PC-9 (cell line): ENCODE data around the gene INPP5A. TPM values are rescaled to one million over a fixed set of nuclear protein-coding genes. Genes with fewer than 3 reads are reported as not detected.

ENCODE experiments used
- BruUV-seq: library from RNA; stranded (reverse); fragments of 400-500 nt; replicated peaks from 2 replicates; lab custom pipeline; 2021; lab: Mats Ljungman, UMichigan
- CTCF ChIA-PET: fragments of 300-600 bp; sonication (Branson Sonifier 250); formaldehyde crosslinking; loops from one replicate; lab custom pipeline; 2022; ENCODE audit warnings: antibody characterized with exemption; lab: Charles Lee
- POLR2A ChIA-PET: fragments of 300-600 bp; sonication (Branson Sonifier 250); formaldehyde crosslinking; loops from one replicate; lab custom pipeline; 2022; ENCODE audit warnings: antibody characterized with exemption; ENCODE audit not compliant: unreplicated experiment; lab: Charles Lee
- DNase-seq, 2 experiments: peaks; one replicate each; pipeline versions ENCODE4 v3.0.0 to v3.0.0-alpha.2; 2015 to 2022; ENCODE audit warnings: mixed read lengths in 1 of 2
- H2AFZ ChIP-seq: fragments of 200-600 bp; sonication (generic); 2 replicates; pipeline ENCODE4 v1.8.1; 2017; ENCODE audit warnings: antibody characterized with exemption
- H3F3A ChIP-seq: fragments of 200-600 bp; sonication (generic); 2 replicates; pipeline ENCODE4 v1.8.1; 2017; ENCODE audit warnings: antibody characterized with exemption, mild to moderate bottlenecking, low read depth; ENCODE audit not compliant: insufficient read depth
- H3K27ac ChIP-seq: fragments of 200-600 bp; sonication (generic); 2 replicates; pipeline ENCODE4 v1.6.1; 2016; ENCODE audit warnings: mixed run types
- H3K27me3 ChIP-seq: fragments of 200-600 bp; sonication (generic); 2 replicates; pipeline ENCODE4 v1.6.1; 2016; ENCODE audit warnings: low read depth, mixed run types; ENCODE audit not compliant: insufficient read depth
- H3K36me3 ChIP-seq: fragments of 200-600 bp; sonication (generic); 2 replicates; pipeline ENCODE4 v1.6.1; 2016; ENCODE audit warnings: low read depth, mixed run types
- H3K4me1 ChIP-seq: fragments of 200-600 bp; sonication (generic); replicated peaks from 2 replicates; pipeline ENCODE4 v1.6.1; 2016; ENCODE audit warnings: mixed run types; ENCODE audit not compliant: insufficient read depth
- H3K4me2 ChIP-seq: fragments of 200-600 bp; sonication (generic); 2 replicates; pipeline ENCODE4 v1.6.1; 2017; ENCODE audit warnings: mixed run types
- H3K4me3 ChIP-seq: fragments of 200-600 bp; sonication (generic); 2 replicates; pipeline ENCODE4 v1.6.1; 2016; ENCODE audit warnings: mixed run types
- H3K79me2 ChIP-seq: fragments of 200-600 bp; sonication (generic); 2 replicates; pipeline ENCODE4 v1.6.1; 2017; ENCODE audit warnings: low read depth, mixed run types
- H3K9me2 ChIP-seq: fragments of 200-600 bp; sonication (generic); 2 replicates; pipeline ENCODE4 v1.8.1; 2017; ENCODE audit warnings: mild to moderate bottlenecking; ENCODE audit not compliant: insufficient read depth
- H3K9me3 ChIP-seq: fragments of 200-600 bp; sonication (generic); 2 replicates; pipeline ENCODE4 v1.8.1; 2016; ENCODE audit warnings: low read depth; ENCODE audit not compliant: insufficient read depth
- H4K20me1 ChIP-seq: fragments of 200-600 bp; sonication (generic); 2 replicates; pipeline ENCODE4 v1.8.1; 2017; ENCODE audit not compliant: insufficient read depth
- CTCF ChIP-seq: fragments of 200-600 bp; sonication (generic); conservative IDR thresholded peaks from 2 replicates; pipeline ENCODE4 v1.6.1; 2017; ENCODE audit warnings: mixed run types, antibody characterized with exemption, mild to moderate bottlenecking, moderate library complexity
- EZH2 ChIP-seq: fragments of 200-600 bp; sonication (generic); IDR thresholded peaks from 2 replicates; pipeline ENCODE4 v1.8.0; 2017; ENCODE audit warnings: antibody characterized with exemption, low read depth
- intact Hi-C: fragments of 100-400 bp; cut with micrococcal nuclease; formaldehyde crosslinking; loops from one replicate; pipeline ENCODE4 v1.10.0; 2022; ENCODE audit not compliant: unreplicated experiment
- total RNA-seq: library from RNA; stranded (reverse); gene quantifications from 2 replicates; pipeline ENCODE4 v1.2.3, GENCODE V29; 2021

Gene INPP5A
- total RNA-seq, 1 experiment from 2014 or later = 18.4 TPM

GRCh38 chr10:132752378-132752777 lies 214.8 kb downstream of the INPP5A start:
- no TSS peak for BruUV-seq
- no peaks in the 10 kb centered on the region for H3K79me2 ChIP-seq
- intact Hi-C loops = no loop called here

GRCh38 chr10:132752961-132753360 lies 215.4 kb downstream of the INPP5A start:
- Histone ChIP-seq H3K27me3 (no peaks in the 10 kb centered on the region), H3K4me1 (no peaks in the 10 kb centered on the region), H3K4me3 (no peak overlapping the region), H2AFZ (no peak overlapping the region), H3K36me3 (no peaks in the 10 kb centered on the region), H3F3A (no peaks in the 10 kb centered on the region; the same call in 1 of the 2 replicates), H3K4me2 (no peak overlapping the region), H4K20me1 (no peaks in the 10 kb centered on the region), H3K79me2 (no peaks in the 10 kb centered on the region), H3K9me3 (no peaks in the 10 kb centered on the region), H3K9me2 (no peaks in the 10 kb centered on the region), H3K27ac (no peak overlapping the region)
- intact Hi-C loops = no loop called here
- DNase-seq = no peak
- TF ChIP-seq EZH2 (no peak), CTCF (no peak)
- no TSS peak for BruUV-seq
- ChIA-PET POLR2A (no interaction called here), CTCF (no interaction called here)

More at GRCh38 chr10:132752378-132752777, 214.8 kb downstream of the INPP5A start:
- no peaks in the 10 kb centered on the region for H3K9me2 ChIP-seq
- no peaks in the 10 kb centered on the region for H3K36me3 ChIP-seq
- TF ChIP-seq EZH2 (no peak), CTCF (no peak)
- ChIA-PET POLR2A (no interaction called here), CTCF (no interaction called here)
- no peaks in the 10 kb centered on the region for H4K20me1 ChIP-seq
- no peaks in the 10 kb centered on the region for H3K27me3 ChIP-seq
- no peaks in the 10 kb centered on the region; the same call in 1 of the 2 replicates for H3F3A ChIP-seq
- DNase-seq = no peak
- no peak overlapping the region for H3K4me3 ChIP-seq
- H3K9me3 ChIP-seq = no peaks in the 10 kb centered on the region
- H3K27ac ChIP-seq = no peak overlapping the region
- no peaks in the 10 kb centered on the region for H3K4me1 ChIP-seq
- no peak overlapping the region for H3K4me2 ChIP-seq
- H2AFZ ChIP-seq = no peak overlapping the region

DNA sequence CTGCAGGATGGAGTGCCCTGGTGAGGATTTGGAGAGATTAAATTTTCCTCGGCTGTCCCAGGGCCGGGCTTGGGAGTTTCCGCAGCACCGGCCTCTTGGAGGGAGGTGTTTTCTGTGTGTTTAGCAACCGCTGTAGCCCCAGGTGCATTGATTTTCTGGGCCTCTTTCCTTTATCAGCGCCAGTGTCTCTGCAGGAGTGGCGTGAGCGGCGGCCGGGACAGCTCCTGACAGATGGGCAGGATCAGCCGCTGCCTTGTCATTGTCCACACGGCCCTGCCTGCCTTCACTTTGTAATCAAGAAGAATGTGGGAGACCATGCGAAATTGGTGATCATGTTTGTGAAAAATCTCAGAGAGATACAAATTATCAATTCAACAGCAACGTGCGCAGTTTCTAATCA lies 216.0 kb downstream of the INPP5A start:
- TF ChIP-seq CTCF (no peak), EZH2 (no peak)
- Histone ChIP-seq H3K4me2 (no peak overlapping the region), H3K9me3 (no peaks in the 10 kb centered on the region), H3K27ac (no peak overlapping the region), H3K79me2 (no peaks in the 10 kb centered on the region), H3K4me3 (no peak overlapping the region), H3K27me3 (no peaks in the 10 kb centered on the region), H3F3A (no peaks in the 10 kb centered on the region; the same call in 1 of the 2 replicates), H2AFZ (no peak overlapping the region), H4K20me1 (no peaks in the 10 kb centered on the region), H3K4me1 (no peaks in the 10 kb centered on the region), H3K9me2 (no peaks in the 10 kb centered on the region), H3K36me3 (no peaks in the 10 kb centered on the region)
- no TSS peak for BruUV-seq
- ChIA-PET POLR2A (no interaction called here), CTCF (no interaction called here)
- intact Hi-C loops = no loop called here
- no peak for DNase-seq
